Breast epithelium (tissue), 4 donors: Measurements from ENCODE around the gene FKBP2. TPM values are rescaled to one million over a fixed set of nuclear protein-coding genes. Genes with fewer than 3 reads are reported as not detected.

ENCODE experiments used
- DNase-seq, 2 donors: peaks; one replicate each; pipeline ENCODE4 v3.0.0-alpha.2; 2019; ENCODE audit warnings: low spot score in 2 of 2
- H3K27ac ChIP-seq, 2 donors: fragments of 200-600 bp; sonication (generic) in 1 of 2; one replicate each; pipeline ENCODE4 v1.5.1; 2016 to 2019; ENCODE audit warnings: mild to moderate bottlenecking in 1 of 2
- H3K27me3 ChIP-seq, 2 donors: fragments of 200-600 bp; sonication (generic) in 1 of 2; one replicate each; pipeline versions ENCODE4 v1.5.1 to v1.6.0; 2017 to 2019; ENCODE audit warnings: control low read depth in 1 of 2, mild to moderate bottlenecking in 1 of 2
- H3K36me3 ChIP-seq: fragments of 200-600 bp; one replicate; pipeline ENCODE4 v1.5.1; 2019
- H3K4me1 ChIP-seq, 2 donors: fragments of 200-600 bp; sonication (generic); one replicate each; pipeline ENCODE4 v1.5.1; 2016 to 2019; ENCODE audit warnings: control low read depth in 1 of 2
- H3K4me3 ChIP-seq, 3 donors: fragments of 200-600 bp; sonication (generic); 1 replicate in 2 of 3; 2 replicates in 1 of 3; pipeline ENCODE4 v1.5.1; 2016 to 2019; ENCODE audit warnings: mild to moderate bottlenecking in 3 of 3, moderate library complexity in 2 of 3
- H3K9me3 ChIP-seq, 2 donors: fragments of 200-600 bp; sonication (generic) in 1 of 2; one replicate each; pipeline ENCODE4 v1.5.1; 2016 to 2019; ENCODE audit warnings: control low read depth in 1 of 2
- POLR2A ChIP-seq: fragments of 450-650 bp; IDR thresholded peaks from one replicate; pipeline ENCODE4 v1.6.1; 2016; ENCODE audit warnings: antibody characterized with exemption, mild to moderate bottlenecking, moderate library complexity
- POLR2AphosphoS5 ChIP-seq, 3 donors: sonication (generic); formaldehyde crosslinking; IDR thresholded peaks; one replicate each; pipeline ENCODE4 v1.6.1; 2017; ENCODE audit warnings: antibody characterized with exemption in 3 of 3
- intact Hi-C: fragments of 100-400 bp; cut with DNase I; formaldehyde crosslinking; loops from one replicate; pipeline ENCODE4 v1.15.1; 2023; ENCODE audit warnings: low total_unique reads
- total RNA-seq, 3 donors: library from RNA; depleted of rRNA; stranded (reverse); fragments of >200 nt; gene quantifications; one replicate each; pipeline ENCODE4 v1.1.0, GENCODE V29; 2016
- TF ChIP-seq, protein P1 (sequence below), 3 donors: fragments of 450-650 bp; IDR thresholded peaks; one replicate each; pipeline ENCODE4 v1.5.1; 2016 to 2017; ENCODE audit warnings: antibody characterized with exemption in 3 of 3, mild to moderate bottlenecking in 3 of 3, moderate library complexity in 3 of 3

Gene FKBP2
- total RNA-seq, 3 donors from 2014 or later: 51.4 to 77.3 (median 54.6) TPM

DNA sequence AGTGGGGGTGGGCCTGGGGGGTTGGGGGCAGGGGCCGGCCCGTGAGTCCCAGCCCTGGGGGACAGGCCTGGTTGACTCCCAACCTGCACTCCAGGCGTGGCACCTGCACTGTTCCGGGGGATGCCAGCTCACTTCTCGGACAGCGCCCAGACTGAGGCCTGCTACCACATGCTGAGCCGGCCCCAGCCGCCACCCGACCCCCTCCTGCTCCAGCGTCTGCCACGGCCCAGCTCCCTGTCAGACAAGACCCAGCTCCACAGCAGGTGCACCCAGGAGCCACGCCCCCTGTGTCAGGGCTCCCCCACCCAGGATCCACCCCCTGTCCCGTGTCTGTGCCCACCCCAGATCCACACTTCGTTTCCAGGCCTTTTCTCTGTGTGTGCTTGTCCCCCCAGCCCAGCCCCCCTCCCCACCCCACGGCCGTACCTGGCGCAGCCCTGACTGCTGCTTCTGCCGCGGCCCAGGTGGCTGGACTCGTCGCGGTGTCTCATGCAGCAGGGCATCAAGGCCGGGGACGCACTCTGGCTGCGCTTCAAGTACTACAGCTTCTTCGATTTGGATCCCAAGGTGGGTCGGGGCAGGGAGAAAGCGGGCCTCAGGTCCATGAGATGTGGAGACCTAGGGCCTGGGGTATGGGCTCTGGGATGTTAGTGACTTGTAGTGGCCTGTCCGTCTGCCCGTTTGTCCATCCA lies 29.6 kb upstream of the FKBP2 start:
- intact Hi-C loops: no loop called here
- H3K4me1 ChIP-seq: no peaks in the 10 kb centered on the region
- H3K27me3 ChIP-seq: no peaks in the 10 kb centered on the region
- H3K27ac ChIP-seq: no peak overlapping the region
- no peaks in the 10 kb centered on the region for H3K9me3 ChIP-seq
- H3K4me3 ChIP-seq: no peak overlapping the region
- TF ChIP-seq, protein P1, sequence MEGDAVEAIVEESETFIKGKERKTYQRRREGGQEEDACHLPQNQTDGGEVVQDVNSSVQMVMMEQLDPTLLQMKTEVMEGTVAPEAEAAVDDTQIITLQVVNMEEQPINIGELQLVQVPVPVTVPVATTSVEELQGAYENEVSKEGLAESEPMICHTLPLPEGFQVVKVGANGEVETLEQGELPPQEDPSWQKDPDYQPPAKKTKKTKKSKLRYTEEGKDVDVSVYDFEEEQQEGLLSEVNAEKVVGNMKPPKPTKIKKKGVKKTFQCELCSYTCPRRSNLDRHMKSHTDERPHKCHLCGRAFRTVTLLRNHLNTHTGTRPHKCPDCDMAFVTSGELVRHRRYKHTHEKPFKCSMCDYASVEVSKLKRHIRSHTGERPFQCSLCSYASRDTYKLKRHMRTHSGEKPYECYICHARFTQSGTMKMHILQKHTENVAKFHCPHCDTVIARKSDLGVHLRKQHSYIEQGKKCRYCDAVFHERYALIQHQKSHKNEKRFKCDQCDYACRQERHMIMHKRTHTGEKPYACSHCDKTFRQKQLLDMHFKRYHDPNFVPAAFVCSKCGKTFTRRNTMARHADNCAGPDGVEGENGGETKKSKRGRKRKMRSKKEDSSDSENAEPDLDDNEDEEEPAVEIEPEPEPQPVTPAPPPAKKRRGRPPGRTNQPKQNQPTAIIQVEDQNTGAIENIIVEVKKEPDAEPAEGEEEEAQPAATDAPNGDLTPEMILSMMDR (IDR thresholded peaks at IDR 0.05): no peak
- TF ChIP-seq POLR2A (no peak), POLR2AphosphoS5 (IDR thresholded peaks at IDR 0.05) (no peak)
- H3K36me3 ChIP-seq: no peaks in the 10 kb centered on the region
- DNase-seq: no peak

DNA sequence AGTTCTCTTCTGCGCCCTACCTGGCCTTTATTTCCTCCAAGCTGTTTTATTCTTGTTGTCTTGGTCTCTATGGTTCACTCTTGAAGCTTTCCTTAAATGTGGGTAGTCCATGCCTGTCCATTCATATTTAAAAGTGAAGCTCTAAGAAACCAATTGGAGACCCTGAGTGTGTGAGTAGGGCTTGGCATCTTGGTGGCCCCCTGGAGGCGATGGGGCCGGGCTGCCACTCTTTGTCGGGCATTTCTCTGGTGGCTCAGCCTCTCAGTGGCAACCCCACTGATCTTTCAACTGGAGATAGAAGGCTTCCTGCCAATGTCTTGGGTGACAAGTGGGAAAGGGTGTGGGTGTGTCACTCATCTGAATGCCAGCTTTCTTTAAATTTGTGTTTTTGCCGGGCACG lies 24.0 kb upstream of the FKBP2 start:
- no peak for TF ChIP-seq POLR2A
- TF ChIP-seq, protein P1 (IDR thresholded peaks at IDR 0.05): no peak
- TF ChIP-seq POLR2AphosphoS5 (IDR thresholded peaks at IDR 0.05): no peak
- no peak overlapping the region for H3K4me3 ChIP-seq
- no peaks in the 10 kb centered on the region for H3K9me3 ChIP-seq
- H3K4me1 ChIP-seq: no peaks in the 10 kb centered on the region
- no peak for DNase-seq
- no peaks in the 10 kb centered on the region for H3K27me3 ChIP-seq
- no peaks in the 10 kb centered on the region for H3K36me3 ChIP-seq
- no peak overlapping the region for H3K27ac ChIP-seq
- intact Hi-C loops: no loop called here

DNA sequence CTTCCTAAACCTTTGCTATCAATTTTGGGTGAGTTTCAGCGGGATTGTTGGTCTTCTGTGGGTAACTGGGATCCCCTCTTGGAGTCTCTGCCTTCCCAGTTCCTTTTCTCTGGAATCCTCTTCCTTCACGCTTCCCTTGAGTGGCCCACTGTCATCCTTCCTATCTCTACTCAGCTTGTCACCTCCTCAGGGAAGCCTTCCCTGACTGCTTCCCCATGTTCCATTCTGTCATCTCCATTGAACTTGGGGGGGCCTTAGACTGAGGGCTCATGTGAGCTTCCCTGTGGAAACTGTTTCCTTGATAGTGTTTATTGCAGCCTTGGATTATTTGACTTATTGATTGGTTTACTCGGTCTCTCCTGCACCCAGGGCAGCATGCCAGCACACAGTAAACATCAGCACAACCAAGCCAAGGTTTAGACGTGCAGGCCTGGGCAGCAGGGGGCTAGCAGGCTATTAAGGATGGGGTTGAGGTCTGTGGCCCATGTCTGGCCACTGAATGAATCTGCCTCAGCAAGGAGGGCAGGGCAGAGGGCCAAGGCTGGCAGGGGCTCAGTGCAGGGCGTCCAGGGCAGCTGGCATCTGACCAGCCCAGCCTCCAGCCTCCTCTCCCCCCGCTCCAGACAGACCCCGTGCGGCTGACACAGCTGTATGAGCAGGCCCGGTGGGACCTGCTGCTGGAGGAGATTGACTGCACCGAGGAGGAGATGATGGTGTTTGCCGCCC lies 22.1 kb upstream of the FKBP2 start:
- Histone ChIP-seq H3K4me3 (no peak overlapping the region), H3K9me3 (no peaks in the 10 kb centered on the region), H3K27me3 (no peaks in the 10 kb centered on the region), H3K36me3 (no peaks in the 10 kb centered on the region), H3K27ac (no peak overlapping the region), H3K4me1 (no peaks in the 10 kb centered on the region)
- no peak for TF ChIP-seq POLR2A
- DNase-seq: no peak
- intact Hi-C loops: no loop called here

DNA sequence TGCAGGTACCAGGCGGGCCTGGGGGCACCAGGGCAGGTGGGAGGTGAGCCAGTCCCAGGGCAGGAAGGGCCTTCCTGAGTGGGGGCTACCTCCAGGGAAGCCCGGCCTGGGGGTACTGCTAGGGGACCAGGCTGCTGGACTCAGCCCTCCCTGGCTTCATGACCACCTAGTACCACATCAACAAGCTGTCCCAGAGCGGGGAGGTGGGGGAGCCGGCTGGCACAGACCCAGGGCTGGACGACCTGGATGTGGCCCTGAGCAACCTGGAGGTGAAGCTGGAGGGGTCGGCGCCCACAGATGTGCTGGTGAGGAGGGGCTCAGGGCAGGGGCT lies 21.6 kb upstream of the FKBP2 start:
- Histone ChIP-seq H3K9me3 (no peaks in the 10 kb centered on the region), H3K27ac (no peak overlapping the region), H3K4me3 (no peak overlapping the region), H3K27me3 (no peaks in the 10 kb centered on the region), H3K36me3 (no peaks in the 10 kb centered on the region), H3K4me1 (no peaks in the 10 kb centered on the region)
- no peak for DNase-seq
- intact Hi-C loops: no loop called here
- no peak for TF ChIP-seq POLR2AphosphoS5 (IDR thresholded peaks at IDR 0.05)
- TF ChIP-seq, protein P1 (IDR thresholded peaks at IDR 0.05): no peak
- no peak for TF ChIP-seq POLR2A

DNA sequence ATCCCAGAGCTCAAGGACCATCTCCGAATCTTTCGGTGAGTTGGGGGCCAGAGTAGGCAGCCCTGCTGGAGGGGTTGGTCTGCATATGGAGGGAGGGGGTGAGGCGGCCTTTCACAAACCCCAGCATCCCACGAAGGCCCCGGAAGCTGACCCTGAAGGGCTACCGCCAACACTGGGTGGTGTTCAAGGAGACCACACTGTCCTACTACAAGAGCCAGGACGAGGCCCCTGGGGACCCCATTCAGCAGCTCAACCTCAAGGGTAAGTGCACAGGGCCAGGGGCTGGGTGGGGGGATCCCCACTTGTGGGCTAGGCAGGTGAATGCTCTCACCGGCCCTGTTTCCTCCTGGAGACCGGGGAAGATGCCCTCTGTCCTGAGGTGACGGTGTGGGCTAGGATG lies 21.1 kb upstream of the FKBP2 start:
- Histone ChIP-seq H3K9me3 (no peaks in the 10 kb centered on the region), H3K27me3 (no peaks in the 10 kb centered on the region), H3K4me3 (no peak overlapping the region), H3K27ac (no peak overlapping the region), H3K4me1 (no peaks in the 10 kb centered on the region), H3K36me3 (no peaks in the 10 kb centered on the region)
- intact Hi-C loops: no loop called here
- no peak for DNase-seq
- TF ChIP-seq POLR2A (no peak), POLR2AphosphoS5 (IDR thresholded peaks at IDR 0.05) (no peak)
- TF ChIP-seq, protein P1 (IDR thresholded peaks at IDR 0.05): no peak
